Measurements from ENCODE around the gene CD58.

The CD58 gene

GRCh38 chr1:116559304-116559761 is 11.5 kb downstream of the CD58 start:
- POLR2A ChIA-PET: no interaction called here
- TF ChIP-seq FOXM1 (IDR thresholded peaks at IDR 0.05; ENCODE audit: borderline replicate concordance): no peak
- TF ChIP-seq ZNF384 (IDR thresholded peaks at IDR 0.05): no peak
- TF ChIP-seq CTBP1 (IDR thresholded peaks at IDR 0.05; ENCODE audit: borderline replicate concordance): no peak
- CTCF ChIA-PET: no interaction called here
- no peak for DNase-seq (ENCODE audit: extremely low spot score)

- POLR2A ChIA-PET: interaction anchor here (1.2 kb wide), 1 partner anchor 10 kb away, joined by 4 read pairs; no protein-coding TSS in a partner anchor
- no peak for TF ChIP-seq ELF4 (IDR thresholded peaks at IDR 0.05)
- TF ChIP-seq FOXM1 (IDR thresholded peaks at IDR 0.05; ENCODE audit: borderline replicate concordance): no peak
- TF ChIP-seq L3MBTL2 (conservative IDR thresholded peaks at IDR 0.05): no peak
- TF ChIP-seq PKNOX1 (IDR thresholded peaks at IDR 0.05): no peak
- CTCF ChIA-PET: no interaction called here
- no peak for DNase-seq (ENCODE audit: extremely low spot score)
Observed at GRCh38 chr1:116558571-116558970, 12.3 kb downstream of the CD58 start.

GRCh38 chr1:116558140-116558549 is 12.7 kb downstream of the CD58 start:
- ChIA-PET POLR2A (interaction anchor here (1.2 kb wide), 1 partner anchor 11 kb away, joined by 4 read pairs; no protein-coding TSS in a partner anchor), CTCF (no interaction called here)
- DNase-seq (ENCODE audit: extremely low spot score): no peak
- no peak for TF ChIP-seq BHLHE40 (IDR thresholded peaks at IDR 0.05; ENCODE audit: borderline replicate concordance)
- TF ChIP-seq PKNOX1 (IDR thresholded peaks at IDR 0.05): no peak
- TF ChIP-seq FOXK2 (IDR thresholded peaks at IDR 0.05): no peak
- no peak for TF ChIP-seq HDGF (IDR thresholded peaks at IDR 0.05; ENCODE audit: borderline replicate concordance)
- no peak for TF ChIP-seq SUZ12 (IDR thresholded peaks at IDR 0.05)
- no peak for TF ChIP-seq L3MBTL2 (conservative IDR thresholded peaks at IDR 0.05)
- no peak for TF ChIP-seq CTBP1 (IDR thresholded peaks at IDR 0.05; ENCODE audit: borderline replicate concordance)
- TF ChIP-seq LEF1 (IDR thresholded peaks at IDR 0.05; ENCODE audit: borderline replicate concordance): no peak
- no peak for TF ChIP-seq ELF4 (IDR thresholded peaks at IDR 0.05)
- TF ChIP-seq SP1 (IDR thresholded peaks at IDR 0.05): no peak

GRCh38 chr1:116557323-116557878 is 13.4 kb downstream of the CD58 start:
- ChIA-PET CTCF (interaction anchor here (0.8 kb wide), 1 partner anchor 12 kb away, joined by 3 read pairs; no protein-coding TSS in a partner anchor), POLR2A (no interaction called here)
- no peak for TF ChIP-seq LEF1 (IDR thresholded peaks at IDR 0.05; ENCODE audit: borderline replicate concordance)
- no peak for DNase-seq (ENCODE audit: extremely low spot score)

GRCh38 chr1:116556289-116557006 is 14.4 kb downstream of the CD58 start:
- TF ChIP-seq SUZ12 (IDR thresholded peaks at IDR 0.05): no peak
- TF ChIP-seq CTBP1 (IDR thresholded peaks at IDR 0.05; ENCODE audit: borderline replicate concordance): no peak
- TF ChIP-seq ZNF384 (IDR thresholded peaks at IDR 0.05): no peak
- no peak for TF ChIP-seq LEF1 (IDR thresholded peaks at IDR 0.05; ENCODE audit: borderline replicate concordance)
- no peak for TF ChIP-seq L3MBTL2 (conservative IDR thresholded peaks at IDR 0.05)
- no peak for TF ChIP-seq ARNT (IDR thresholded peaks at IDR 0.05)
- TF ChIP-seq HDGF (IDR thresholded peaks at IDR 0.05; ENCODE audit: borderline replicate concordance): no peak
- no peak for TF ChIP-seq PKNOX1 (IDR thresholded peaks at IDR 0.05)
- no peak for TF ChIP-seq BHLHE40 (IDR thresholded peaks at IDR 0.05; ENCODE audit: borderline replicate concordance)
- TF ChIP-seq FOXM1 (IDR thresholded peaks at IDR 0.05; ENCODE audit: borderline replicate concordance): no peak
- no peak for TF ChIP-seq FOXA1 (IDR thresholded peaks at IDR 0.05)
- TF ChIP-seq FOXK2 (IDR thresholded peaks at IDR 0.05): no peak
- TF ChIP-seq TARDBP (IDR thresholded peaks at IDR 0.05): no peak
- no peak for TF ChIP-seq NFRKB (IDR thresholded peaks at IDR 0.05)
- TF ChIP-seq SP1 (IDR thresholded peaks at IDR 0.05): no peak
- no peak for TF ChIP-seq ELF4 (IDR thresholded peaks at IDR 0.05)
- CTCF ChIA-PET: interaction anchor here (0.8 kb wide), 1 partner anchor 12 kb away, joined by 3 read pairs; no protein-coding TSS in a partner anchor
- POLR2A ChIA-PET: no interaction called here
- no peak for DNase-seq (ENCODE audit: extremely low spot score)

- ChIA-PET CTCF (no interaction called here), POLR2A (no interaction called here)
- TF ChIP-seq SUZ12 (IDR thresholded peaks at IDR 0.05) (no peak), CTBP1 (IDR thresholded peaks at IDR 0.05; ENCODE audit: borderline replicate concordance) (no peak), L3MBTL2 (conservative IDR thresholded peaks at IDR 0.05) (no peak), NFRKB (IDR thresholded peaks at IDR 0.05) (no peak), FOXM1 (IDR thresholded peaks at IDR 0.05; ENCODE audit: borderline replicate concordance) (no peak), FOXK2 (IDR thresholded peaks at IDR 0.05) (no peak)
- no peak for DNase-seq (ENCODE audit: extremely low spot score)
Observed at GRCh38 chr1:116554924-116555323, 15.9 kb downstream of the CD58 start.

All from HEK293T (cell line).